Measurements from ENCODE around the gene FLVCR2.

The FLVCR2 gene

DNA sequence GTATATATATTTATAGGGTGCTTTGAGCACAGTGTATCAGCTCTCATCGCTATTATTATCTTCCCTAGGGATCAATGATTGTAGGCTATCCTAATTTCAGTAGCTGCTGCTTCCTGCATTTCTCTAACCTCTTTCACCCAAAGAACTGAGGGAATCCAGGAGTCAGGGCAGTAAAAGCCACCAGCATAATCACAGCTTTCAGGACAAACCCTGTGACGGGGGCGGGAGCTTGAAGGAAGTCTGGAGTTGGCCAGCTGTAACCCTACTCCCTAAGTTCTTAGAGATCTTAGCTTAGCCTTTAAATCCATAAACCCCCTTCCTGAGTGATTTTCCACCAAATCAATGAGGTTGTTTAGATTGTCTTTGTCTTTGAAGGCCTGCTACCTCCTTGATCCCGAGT is 33.7 kb downstream of the FLVCR2 start:
- H3K27me3 ChIP-seq (ENCODE audit: low read depth, low read length) = no peaks in the 10 kb centered on the region
- H3K27ac ChIP-seq (ENCODE audit: low read length) = no peak overlapping the region
- no peak overlapping the region for H3K4me3 ChIP-seq (ENCODE audit: low read depth in 1 of 2, low read length in 2 of 2)
- no peaks in the 10 kb centered on the region for H3K9me3 ChIP-seq (ENCODE audit: control insufficient read depth in 1 of 2, low read length in 2 of 2)
- no peaks in the 10 kb centered on the region for H3K36me3 ChIP-seq (ENCODE audit: control insufficient read depth in 1 of 2, insufficient read depth in 2 of 2, low read length in 2 of 2)
- peaks cover 5 to 7% of the 10 kb centered on the region in 2 donors for H3K4me1 ChIP-seq (ENCODE audit: control insufficient read depth in 1 of 2, insufficient read depth in 2 of 2, low read length in 2 of 2)

GRCh38 chr14:75614179-75614578 is 35.8 kb downstream of the FLVCR2 start:
- H3K27ac ChIP-seq (ENCODE audit: low read length) = no peak overlapping the region
- no peaks in the 10 kb centered on the region for H3K36me3 ChIP-seq (ENCODE audit: control insufficient read depth in 1 of 2, insufficient read depth in 2 of 2, low read length in 2 of 2)
- no peaks in the 10 kb centered on the region for H3K9me3 ChIP-seq (ENCODE audit: control insufficient read depth in 1 of 2, low read length in 2 of 2)
- no peak overlapping the region for H3K4me3 ChIP-seq (ENCODE audit: low read depth in 1 of 2, low read length in 2 of 2)
- H3K27me3 ChIP-seq (ENCODE audit: low read depth, low read length) = no peaks in the 10 kb centered on the region
- peaks cover 5 to 7% of the 10 kb centered on the region in 2 donors for H3K4me1 ChIP-seq (ENCODE audit: control insufficient read depth in 1 of 2, insufficient read depth in 2 of 2, low read length in 2 of 2)

DNA sequence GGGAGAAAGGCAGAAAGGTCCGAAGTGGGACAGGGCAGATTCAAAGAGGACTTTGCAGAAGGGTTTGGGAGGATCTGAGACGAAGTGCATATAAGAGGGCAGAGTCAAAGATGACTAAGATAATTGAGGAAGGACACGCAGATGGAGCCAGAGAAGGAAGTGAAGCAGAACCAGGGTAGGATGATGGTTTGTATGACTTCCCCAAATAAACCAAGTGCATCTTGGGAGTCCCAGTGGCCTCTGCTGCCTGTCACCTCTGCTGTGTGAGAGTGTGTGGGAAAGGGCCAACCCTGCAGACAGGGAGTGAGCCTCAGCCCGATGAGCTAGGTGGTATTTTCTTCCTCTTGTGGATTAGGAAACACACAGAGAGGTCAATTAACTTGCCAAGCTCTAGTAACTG is 36.8 kb downstream of the FLVCR2 start:
- H3K27me3 ChIP-seq (ENCODE audit: low read depth, low read length) = no peaks in the 10 kb centered on the region
- H3K36me3 ChIP-seq (ENCODE audit: control insufficient read depth in 1 of 2, insufficient read depth in 2 of 2, low read length in 2 of 2) = no peaks in the 10 kb centered on the region
- H3K27ac ChIP-seq (ENCODE audit: low read length) = no peak overlapping the region
- H3K4me3 ChIP-seq (ENCODE audit: low read depth in 1 of 2, low read length in 2 of 2) = no peak overlapping the region
- H3K4me1 ChIP-seq (ENCODE audit: control insufficient read depth in 1 of 2, insufficient read depth in 2 of 2, low read length in 2 of 2) = peaks cover 0 to 7% of the 10 kb centered on the region in 2 donors
- H3K9me3 ChIP-seq (ENCODE audit: control insufficient read depth in 1 of 2, low read length in 2 of 2) = no peaks in the 10 kb centered on the region

DNA sequence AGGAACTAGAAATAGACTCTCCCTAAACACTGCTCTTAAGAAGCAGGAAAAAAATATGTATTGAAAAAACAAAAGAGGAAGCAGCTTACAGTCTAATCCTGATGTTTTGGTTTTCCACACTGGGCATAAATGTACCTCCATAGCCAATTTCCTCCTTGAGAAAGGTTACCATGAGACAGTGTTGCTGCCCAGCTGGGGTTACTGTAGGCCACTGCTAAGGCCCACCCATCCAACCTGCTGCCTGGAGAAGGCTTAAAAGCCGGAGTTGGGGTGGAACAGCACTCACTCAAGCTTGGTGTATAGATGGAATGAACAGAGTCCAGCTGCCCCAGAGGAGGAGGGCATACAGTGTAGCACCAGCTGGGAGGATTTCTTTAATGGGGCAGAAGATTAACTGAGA is 41.1 kb downstream of the FLVCR2 start:
- Histone ChIP-seq H3K4me1 (ENCODE audit: control insufficient read depth in 1 of 2, insufficient read depth in 2 of 2, low read length in 2 of 2) (no peaks in the 10 kb centered on the region), H3K36me3 (ENCODE audit: control insufficient read depth in 1 of 2, insufficient read depth in 2 of 2, low read length in 2 of 2) (no peaks in the 10 kb centered on the region), H3K4me3 (ENCODE audit: low read depth in 1 of 2, low read length in 2 of 2) (no peak overlapping the region), H3K27me3 (ENCODE audit: low read depth, low read length) (no peaks in the 10 kb centered on the region), H3K9me3 (ENCODE audit: control insufficient read depth in 1 of 2, low read length in 2 of 2) (no peaks in the 10 kb centered on the region), H3K27ac (ENCODE audit: low read length) (no peak overlapping the region)

GRCh38 chr14:75625034-75625433 is 46.6 kb downstream of the FLVCR2 start:
- H3K27me3 ChIP-seq (ENCODE audit: low read depth, low read length) = no peaks in the 10 kb centered on the region
- no peaks in the 10 kb centered on the region for H3K4me1 ChIP-seq (ENCODE audit: control insufficient read depth in 1 of 2, insufficient read depth in 2 of 2, low read length in 2 of 2)
- H3K4me3 ChIP-seq (ENCODE audit: low read depth in 1 of 2, low read length in 2 of 2) = no peak overlapping the region
- H3K36me3 ChIP-seq (ENCODE audit: control insufficient read depth in 1 of 2, insufficient read depth in 2 of 2, low read length in 2 of 2) = no peaks in the 10 kb centered on the region
- no peaks in the 10 kb centered on the region for H3K9me3 ChIP-seq (ENCODE audit: control insufficient read depth in 1 of 2, low read length in 2 of 2)
- H3K27ac ChIP-seq (ENCODE audit: low read length) = no peak overlapping the region

GRCh38 chr14:75626396-75626795 is 48.0 kb downstream of the FLVCR2 start:
- Histone ChIP-seq H3K4me1 (ENCODE audit: control insufficient read depth in 1 of 2, insufficient read depth in 2 of 2, low read length in 2 of 2) (no peaks in the 10 kb centered on the region), H3K9me3 (ENCODE audit: control insufficient read depth in 1 of 2, low read length in 2 of 2) (no peaks in the 10 kb centered on the region), H3K27ac (ENCODE audit: low read length) (no peak overlapping the region)

DNA sequence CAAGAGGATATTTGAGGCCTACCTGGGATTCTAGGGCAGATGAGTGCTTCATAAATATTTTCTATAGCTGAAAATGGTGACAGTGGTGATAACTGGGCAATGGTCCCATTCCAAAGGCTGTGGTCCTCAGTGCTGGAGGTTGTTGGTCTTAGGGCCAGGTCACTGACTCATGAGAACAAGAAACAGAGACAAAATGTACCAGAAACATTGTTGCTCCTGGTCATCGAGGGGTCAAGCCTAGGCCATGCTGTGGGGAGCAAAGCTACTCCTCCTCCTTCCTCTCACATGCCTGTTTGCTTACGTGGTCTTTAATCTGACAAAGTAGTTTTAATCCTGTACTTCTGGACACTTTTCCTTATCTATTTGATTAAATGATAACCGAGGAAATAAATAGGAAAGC is 48.4 kb downstream of the FLVCR2 start:
- Histone ChIP-seq H3K9me3 (ENCODE audit: control insufficient read depth in 1 of 2, low read length in 2 of 2) (no peaks in the 10 kb centered on the region), H3K4me1 (ENCODE audit: control insufficient read depth in 1 of 2, insufficient read depth in 2 of 2, low read length in 2 of 2) (no peaks in the 10 kb centered on the region), H3K27ac (ENCODE audit: low read length) (no peak overlapping the region)

More at GRCh38 chr14:75626396-75626795, 48.0 kb downstream of the FLVCR2 start:
- Histone ChIP-seq H3K27me3 (ENCODE audit: low read depth, low read length) (no peaks in the 10 kb centered on the region), H3K36me3 (ENCODE audit: control insufficient read depth in 1 of 2, insufficient read depth in 2 of 2, low read length in 2 of 2) (no peaks in the 10 kb centered on the region), H3K4me3 (ENCODE audit: low read depth in 1 of 2, low read length in 2 of 2) (no peak overlapping the region)

GRCh38 chr14:75627406-75627805 is 49.0 kb downstream of the FLVCR2 start:
- Histone ChIP-seq H3K4me3 (ENCODE audit: low read depth in 1 of 2, low read length in 2 of 2) (no peak overlapping the region), H3K36me3 (ENCODE audit: control insufficient read depth in 1 of 2, insufficient read depth in 2 of 2, low read length in 2 of 2) (no peaks in the 10 kb centered on the region), H3K9me3 (ENCODE audit: control insufficient read depth in 1 of 2, low read length in 2 of 2) (no peaks in the 10 kb centered on the region), H3K27me3 (ENCODE audit: low read depth, low read length) (no peaks in the 10 kb centered on the region), H3K4me1 (ENCODE audit: control insufficient read depth in 1 of 2, insufficient read depth in 2 of 2, low read length in 2 of 2) (no peaks in the 10 kb centered on the region), H3K27ac (ENCODE audit: low read length) (no peak overlapping the region)

More for the DNA sequence above, 48.4 kb downstream of the FLVCR2 start:
- Histone ChIP-seq H3K4me3 (ENCODE audit: low read depth in 1 of 2, low read length in 2 of 2) (no peak overlapping the region), H3K27me3 (ENCODE audit: low read depth, low read length) (no peaks in the 10 kb centered on the region), H3K36me3 (ENCODE audit: control insufficient read depth in 1 of 2, insufficient read depth in 2 of 2, low read length in 2 of 2) (no peaks in the 10 kb centered on the region)

DNA sequence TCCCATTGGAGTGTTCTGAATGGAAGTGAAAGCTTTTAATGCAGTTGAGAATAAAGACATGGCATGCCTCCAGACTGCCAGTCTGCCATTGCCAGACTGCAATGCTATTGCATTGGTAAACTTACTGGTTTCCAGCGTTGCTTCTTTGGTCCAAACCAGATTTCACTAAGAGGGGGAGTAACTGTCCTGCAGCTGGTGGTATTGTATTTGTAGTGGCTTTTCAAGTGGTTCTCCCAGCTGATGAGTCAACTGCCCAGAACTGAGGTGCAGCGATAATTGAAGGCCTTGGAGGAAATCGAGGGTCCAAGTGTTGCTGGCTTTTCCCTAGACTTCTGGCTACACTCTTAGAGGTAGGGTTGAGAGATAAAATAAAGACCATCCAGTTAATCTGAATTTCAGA is 50.4 kb downstream of the FLVCR2 start:
- no peaks in the 10 kb centered on the region for H3K27me3 ChIP-seq (ENCODE audit: low read depth, low read length)
- H3K9me3 ChIP-seq (ENCODE audit: control insufficient read depth in 1 of 2, low read length in 2 of 2) = no peaks in the 10 kb centered on the region
- no peak overlapping the region for H3K4me3 ChIP-seq (ENCODE audit: low read depth in 1 of 2, low read length in 2 of 2)
- no peaks in the 10 kb centered on the region for H3K4me1 ChIP-seq (ENCODE audit: control insufficient read depth in 1 of 2, insufficient read depth in 2 of 2, low read length in 2 of 2)
- H3K36me3 ChIP-seq (ENCODE audit: control insufficient read depth in 1 of 2, insufficient read depth in 2 of 2, low read length in 2 of 2) = no peaks in the 10 kb centered on the region
- no peak overlapping the region for H3K27ac ChIP-seq (ENCODE audit: low read length)

DNA sequence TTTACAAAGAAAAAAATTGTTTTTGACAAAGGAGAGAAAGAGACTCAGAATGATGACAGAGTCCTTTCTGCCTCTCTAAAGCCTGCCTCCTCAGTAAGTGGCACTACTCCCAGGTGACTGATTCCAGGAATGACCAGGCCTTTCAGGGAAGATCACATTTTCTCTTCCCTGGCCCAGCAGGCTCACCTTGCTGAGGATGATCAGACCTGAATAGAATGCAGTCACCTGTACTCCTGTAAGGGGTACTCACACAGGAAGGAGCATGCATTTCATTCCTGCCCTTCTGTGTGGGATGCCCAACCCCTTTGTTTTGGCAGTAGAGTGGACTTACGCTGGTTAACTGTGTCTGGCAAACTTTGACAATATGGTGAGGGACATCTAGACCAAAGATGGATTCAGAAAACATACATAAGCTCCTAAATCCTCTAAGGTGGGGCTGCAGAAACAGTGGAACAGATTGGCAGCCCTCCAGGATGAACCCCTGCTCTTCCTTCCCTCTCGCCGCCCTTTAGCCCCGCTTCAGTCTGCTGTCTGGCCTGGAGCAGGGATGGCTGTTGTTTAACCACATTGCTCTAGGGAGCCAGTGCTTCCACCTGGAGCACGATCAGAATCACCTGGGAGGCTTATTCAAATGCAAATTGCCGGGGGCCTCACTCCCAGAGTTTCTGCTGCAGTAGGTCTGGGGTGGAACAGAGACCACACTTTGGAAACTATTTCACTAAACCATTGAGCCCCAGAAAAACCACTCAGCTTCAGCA is 52.5 kb downstream of the FLVCR2 start:
- no peaks in the 10 kb centered on the region for H3K27me3 ChIP-seq (ENCODE audit: low read depth, low read length)
- H3K36me3 ChIP-seq (ENCODE audit: control insufficient read depth in 1 of 2, insufficient read depth in 2 of 2, low read length in 2 of 2) = no peaks in the 10 kb centered on the region
- H3K4me3 ChIP-seq (ENCODE audit: low read depth in 1 of 2, low read length in 2 of 2) = no peak overlapping the region
- no peak overlapping the region for H3K27ac ChIP-seq (ENCODE audit: low read length)
- H3K4me1 ChIP-seq (ENCODE audit: control insufficient read depth in 1 of 2, insufficient read depth in 2 of 2, low read length in 2 of 2) = no peaks in the 10 kb centered on the region
- H3K9me3 ChIP-seq (ENCODE audit: control insufficient read depth in 1 of 2, low read length in 2 of 2) = no peaks in the 10 kb centered on the region

DNA sequence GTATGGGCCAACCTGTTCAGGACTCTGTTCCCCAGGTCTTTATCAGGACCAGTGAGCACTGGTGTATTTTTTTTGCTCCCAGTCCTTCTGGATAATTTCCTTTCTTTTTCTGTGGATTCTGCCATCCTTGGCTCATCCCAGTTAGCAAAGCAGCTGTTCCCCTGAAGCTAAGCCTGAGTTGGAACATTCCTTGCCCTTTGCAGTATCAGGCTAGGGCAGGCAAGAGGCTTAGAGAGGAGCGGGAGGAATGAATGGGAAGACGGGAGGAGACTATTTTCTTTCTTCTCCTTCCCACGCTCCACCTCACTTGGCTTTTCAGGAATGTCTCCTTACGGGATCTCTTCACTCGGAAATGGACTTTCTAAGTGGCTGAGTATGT is 53.0 kb downstream of the FLVCR2 start:
- H3K27ac ChIP-seq (ENCODE audit: low read length) = no peak overlapping the region
- H3K4me3 ChIP-seq (ENCODE audit: low read depth in 1 of 2, low read length in 2 of 2) = no peak overlapping the region
- no peaks in the 10 kb centered on the region for H3K9me3 ChIP-seq (ENCODE audit: control insufficient read depth in 1 of 2, low read length in 2 of 2)
- no peaks in the 10 kb centered on the region for H3K36me3 ChIP-seq (ENCODE audit: control insufficient read depth in 1 of 2, insufficient read depth in 2 of 2, low read length in 2 of 2)
- no peaks in the 10 kb centered on the region for H3K27me3 ChIP-seq (ENCODE audit: low read depth, low read length)
- H3K4me1 ChIP-seq (ENCODE audit: control insufficient read depth in 1 of 2, insufficient read depth in 2 of 2, low read length in 2 of 2) = no peaks in the 10 kb centered on the region

DNA sequence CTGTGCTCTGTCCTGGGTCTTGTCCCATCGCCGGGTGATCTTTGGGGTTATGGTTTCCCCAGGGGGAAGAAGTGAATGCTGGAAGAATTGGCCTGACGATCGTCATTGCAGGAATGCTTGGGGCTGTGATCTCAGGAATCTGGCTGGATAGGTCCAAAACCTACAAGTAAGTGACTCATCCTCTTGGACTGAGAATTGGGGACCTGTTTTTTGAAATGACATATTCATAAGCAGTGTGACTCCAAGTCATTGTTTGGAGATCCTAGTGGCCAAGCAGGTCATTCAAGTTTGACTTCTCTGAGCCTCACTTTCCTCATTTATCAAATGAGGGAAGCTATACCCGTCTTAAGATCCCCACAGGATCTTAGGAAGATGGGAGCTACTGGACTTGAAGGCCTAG is 56.4 kb downstream of the FLVCR2 start:
- H3K4me1 ChIP-seq (ENCODE audit: control insufficient read depth in 1 of 2, insufficient read depth in 2 of 2, low read length in 2 of 2) = no peaks in the 10 kb centered on the region
- H3K4me3 ChIP-seq (ENCODE audit: low read depth in 1 of 2, low read length in 2 of 2) = no peak overlapping the region
- H3K36me3 ChIP-seq (ENCODE audit: control insufficient read depth in 1 of 2, insufficient read depth in 2 of 2, low read length in 2 of 2) = peaks cover 0 to 5% of the 10 kb centered on the region in 2 donors
- H3K27ac ChIP-seq (ENCODE audit: low read length) = no peak overlapping the region
- H3K9me3 ChIP-seq (ENCODE audit: control insufficient read depth in 1 of 2, low read length in 2 of 2) = no peaks in the 10 kb centered on the region
- no peaks in the 10 kb centered on the region for H3K27me3 ChIP-seq (ENCODE audit: low read depth, low read length)

All from muscle layer of duodenum (tissue), 2 donors.